ENCODE data around the gene ALCAM. TPM values are rescaled to one million over a fixed set of nuclear protein-coding genes. Genes with fewer than 3 reads are reported as not detected.

ALCAM gene
- total RNA-seq, 1 experiment from 2014 or later = 98.4 TPM

DNA sequence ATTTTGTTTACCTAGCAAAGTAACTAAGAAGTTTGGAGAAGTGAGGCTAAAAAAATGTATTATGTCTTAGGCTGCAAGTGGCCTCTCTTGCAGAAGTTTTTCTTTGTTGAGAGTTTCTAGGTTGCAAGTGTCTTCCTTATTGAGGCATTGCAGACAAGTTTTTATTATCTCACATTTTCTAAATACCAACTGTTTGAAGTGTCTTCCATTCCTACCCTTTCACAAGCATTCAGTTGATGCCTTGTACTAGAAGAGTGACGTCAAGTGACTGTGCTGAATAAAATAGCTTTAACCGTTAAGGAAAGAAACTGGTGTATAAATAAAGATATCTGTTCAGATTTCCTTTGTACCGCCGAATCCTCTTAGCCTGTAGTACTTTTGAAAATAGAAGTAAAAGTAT lies 123.3 kb downstream of the ALCAM start:
- Mint-ChIP-seq H3K27me3 (ENCODE audit: insufficient read depth, unreplicated experiment) (no peaks in the 10 kb centered on the region), H3K4me3 (ENCODE audit: unreplicated experiment) (no peak overlapping the region), H3K9me3 (ENCODE audit: unreplicated experiment) (peaks cover 15% of the 10 kb centered on the region), H3K4me1 (ENCODE audit: insufficient read depth, unreplicated experiment) (no peaks in the 10 kb centered on the region), H3K36me3 (ENCODE audit: insufficient read depth, unreplicated experiment) (peaks cover 17% of the 10 kb centered on the region), H3K27ac (ENCODE audit: low read depth, unreplicated experiment) (no peak overlapping the region)
- ChIA-PET CTCF (interaction anchor here (1.9 kb wide), 1 partner anchor 893 kb away, joined by 5 read pairs; no protein-coding TSS in a partner anchor), POLR2A (interaction anchor here (1.0 kb wide), 1 partner anchor 16 kb away, joined by 4 read pairs; no protein-coding TSS in a partner anchor)
- intact Hi-C loops (cut with micrococcal nuclease) = no loop called here
- DNase-seq (ENCODE audit: unreplicated experiment) = no peak
- TF ChIP-seq, protein P1, sequence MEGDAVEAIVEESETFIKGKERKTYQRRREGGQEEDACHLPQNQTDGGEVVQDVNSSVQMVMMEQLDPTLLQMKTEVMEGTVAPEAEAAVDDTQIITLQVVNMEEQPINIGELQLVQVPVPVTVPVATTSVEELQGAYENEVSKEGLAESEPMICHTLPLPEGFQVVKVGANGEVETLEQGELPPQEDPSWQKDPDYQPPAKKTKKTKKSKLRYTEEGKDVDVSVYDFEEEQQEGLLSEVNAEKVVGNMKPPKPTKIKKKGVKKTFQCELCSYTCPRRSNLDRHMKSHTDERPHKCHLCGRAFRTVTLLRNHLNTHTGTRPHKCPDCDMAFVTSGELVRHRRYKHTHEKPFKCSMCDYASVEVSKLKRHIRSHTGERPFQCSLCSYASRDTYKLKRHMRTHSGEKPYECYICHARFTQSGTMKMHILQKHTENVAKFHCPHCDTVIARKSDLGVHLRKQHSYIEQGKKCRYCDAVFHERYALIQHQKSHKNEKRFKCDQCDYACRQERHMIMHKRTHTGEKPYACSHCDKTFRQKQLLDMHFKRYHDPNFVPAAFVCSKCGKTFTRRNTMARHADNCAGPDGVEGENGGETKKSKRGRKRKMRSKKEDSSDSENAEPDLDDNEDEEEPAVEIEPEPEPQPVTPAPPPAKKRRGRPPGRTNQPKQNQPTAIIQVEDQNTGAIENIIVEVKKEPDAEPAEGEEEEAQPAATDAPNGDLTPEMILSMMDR (IDR thresholded peaks at IDR 0.05; ENCODE audit: unreplicated experiment) = no peak
- BruUV-seq (replicated peaks) = no TSS peak

DNA sequence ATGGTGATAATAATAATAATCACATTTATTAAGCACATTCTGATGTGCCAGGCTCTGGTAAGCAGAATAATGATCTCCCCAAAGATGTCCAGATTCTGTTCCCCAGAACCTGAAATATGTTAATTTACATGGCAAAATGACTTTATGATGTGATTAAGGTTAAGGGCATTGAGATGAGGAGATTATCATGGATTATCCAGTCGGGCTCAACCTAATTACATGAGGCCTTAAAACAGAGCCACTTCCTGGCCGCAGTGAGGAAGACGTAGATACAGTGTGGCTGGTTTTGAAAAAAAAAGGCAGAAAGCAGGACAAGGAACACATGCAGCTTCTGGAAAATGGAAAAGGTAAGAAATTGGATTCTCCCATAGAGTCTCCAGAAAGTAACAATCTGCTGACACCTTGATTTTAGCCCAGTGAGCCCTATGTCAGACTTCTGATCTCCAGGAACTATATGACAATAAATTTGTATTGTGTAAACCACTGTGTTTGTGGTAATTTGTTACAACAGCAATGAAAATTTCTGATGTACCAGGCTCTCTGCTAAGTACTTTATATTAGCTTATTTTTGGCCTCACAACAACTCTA lies 126.7 kb downstream of the ALCAM start:
- BruUV-seq (replicated peaks) = no TSS peak
- no peak overlapping the region for H3K4me3 Mint-ChIP-seq (ENCODE audit: unreplicated experiment)
- H3K27me3 Mint-ChIP-seq (ENCODE audit: insufficient read depth, unreplicated experiment) = no peaks in the 10 kb centered on the region
- intact Hi-C loops (cut with micrococcal nuclease) = no loop called here
- ChIA-PET CTCF (interaction anchor here (0.6 kb wide), 1 partner anchor 1032 kb away, joined by 3 read pairs; no protein-coding TSS in a partner anchor), POLR2A (no interaction called here)
- H3K36me3 Mint-ChIP-seq (ENCODE audit: insufficient read depth, unreplicated experiment) = peaks cover 18% of the 10 kb centered on the region
- peaks cover 11% of the 10 kb centered on the region for H3K9me3 Mint-ChIP-seq (ENCODE audit: unreplicated experiment)
- no peak for DNase-seq (ENCODE audit: unreplicated experiment)
- no peaks in the 10 kb centered on the region for H3K4me1 Mint-ChIP-seq (ENCODE audit: insufficient read depth, unreplicated experiment)
- TF ChIP-seq, protein P1 (IDR thresholded peaks at IDR 0.05; ENCODE audit: unreplicated experiment) = no peak
- no peak overlapping the region for H3K27ac Mint-ChIP-seq (ENCODE audit: low read depth, unreplicated experiment)

DNA sequence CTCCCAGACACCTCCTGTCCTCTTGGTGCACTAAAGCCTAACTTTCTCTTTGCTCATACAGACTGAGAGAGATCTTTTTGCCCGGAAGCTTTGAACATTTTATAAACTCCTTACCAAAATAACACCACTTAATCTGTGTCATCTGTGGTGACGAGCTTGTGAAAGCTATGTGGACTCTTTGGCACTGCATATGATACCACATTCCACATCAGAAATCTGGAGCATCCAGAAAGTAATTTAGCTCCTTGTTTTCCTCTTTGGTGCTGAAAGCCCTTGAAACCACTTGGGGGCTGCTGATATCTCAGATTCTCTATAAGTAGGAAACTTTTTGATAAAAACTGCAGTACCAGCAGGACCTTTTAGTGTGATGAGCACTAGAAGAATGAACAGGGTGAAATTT lies 128.3 kb downstream of the ALCAM start:
- Mint-ChIP-seq H3K4me1 (ENCODE audit: insufficient read depth, unreplicated experiment) (no peaks in the 10 kb centered on the region), H3K4me3 (ENCODE audit: unreplicated experiment) (no peak overlapping the region), H3K27ac (ENCODE audit: low read depth, unreplicated experiment) (no peak overlapping the region), H3K27me3 (ENCODE audit: insufficient read depth, unreplicated experiment) (no peaks in the 10 kb centered on the region), H3K36me3 (ENCODE audit: insufficient read depth, unreplicated experiment) (peaks cover 23% of the 10 kb centered on the region), H3K9me3 (ENCODE audit: unreplicated experiment) (peaks cover 7% of the 10 kb centered on the region)
- TF ChIP-seq, protein P1 (IDR thresholded peaks at IDR 0.05; ENCODE audit: unreplicated experiment) = no peak
- ChIA-PET POLR2A (interaction anchor here (0.5 to 0.7 kb wide), 2 partner anchors 107 to 1106 kb away, joined by 3 read pairs; no protein-coding TSS in a partner anchor), CTCF (no interaction called here)
- no TSS peak for BruUV-seq (replicated peaks)
- intact Hi-C loops (cut with micrococcal nuclease) = no loop called here
- DNase-seq (ENCODE audit: unreplicated experiment) = no peak

DNA sequence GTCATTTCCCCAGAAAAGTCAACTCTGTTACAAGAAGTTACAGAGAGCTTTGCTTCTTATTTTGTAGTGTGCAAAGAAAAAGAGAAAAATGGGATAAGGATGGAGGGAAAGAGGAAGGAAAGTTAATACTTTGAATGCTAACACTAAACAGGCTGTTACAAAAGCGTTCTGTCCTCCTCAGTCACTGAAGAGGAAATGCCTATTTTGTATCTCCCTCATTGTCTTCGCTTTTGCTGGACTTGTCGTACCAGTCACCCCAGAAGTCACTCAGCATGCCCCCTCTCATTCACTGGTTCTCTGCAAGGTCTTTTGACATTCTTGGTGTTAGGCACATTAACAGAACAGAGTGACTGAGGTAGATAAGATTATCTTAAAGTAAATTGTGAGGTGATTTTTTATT lies 129.6 kb downstream of the ALCAM start:
- Mint-ChIP-seq H3K9me3 (ENCODE audit: unreplicated experiment) (peaks cover 7% of the 10 kb centered on the region), H3K27me3 (ENCODE audit: insufficient read depth, unreplicated experiment) (no peaks in the 10 kb centered on the region), H3K4me3 (ENCODE audit: unreplicated experiment) (no peak overlapping the region), H3K4me1 (ENCODE audit: insufficient read depth, unreplicated experiment) (peaks cover 6% of the 10 kb centered on the region), H3K27ac (ENCODE audit: low read depth, unreplicated experiment) (no peak overlapping the region), H3K36me3 (ENCODE audit: insufficient read depth, unreplicated experiment) (peaks cover 17% of the 10 kb centered on the region)
- TF ChIP-seq, protein P1 (IDR thresholded peaks at IDR 0.05; ENCODE audit: unreplicated experiment) = no peak
- DNase-seq (ENCODE audit: unreplicated experiment) = no peak
- no TSS peak for BruUV-seq (replicated peaks)
- ChIA-PET POLR2A (no interaction called here), CTCF (interaction anchor here (0.6 kb wide), 1 partner anchor 21 kb away, joined by 4 read pairs; no protein-coding TSS in a partner anchor)
- intact Hi-C loops (cut with micrococcal nuclease) = no loop called here

All from MCF 10A (cell line).